Measurements from ENCODE around the gene PSMA3.

Gene PSMA3

DNA sequence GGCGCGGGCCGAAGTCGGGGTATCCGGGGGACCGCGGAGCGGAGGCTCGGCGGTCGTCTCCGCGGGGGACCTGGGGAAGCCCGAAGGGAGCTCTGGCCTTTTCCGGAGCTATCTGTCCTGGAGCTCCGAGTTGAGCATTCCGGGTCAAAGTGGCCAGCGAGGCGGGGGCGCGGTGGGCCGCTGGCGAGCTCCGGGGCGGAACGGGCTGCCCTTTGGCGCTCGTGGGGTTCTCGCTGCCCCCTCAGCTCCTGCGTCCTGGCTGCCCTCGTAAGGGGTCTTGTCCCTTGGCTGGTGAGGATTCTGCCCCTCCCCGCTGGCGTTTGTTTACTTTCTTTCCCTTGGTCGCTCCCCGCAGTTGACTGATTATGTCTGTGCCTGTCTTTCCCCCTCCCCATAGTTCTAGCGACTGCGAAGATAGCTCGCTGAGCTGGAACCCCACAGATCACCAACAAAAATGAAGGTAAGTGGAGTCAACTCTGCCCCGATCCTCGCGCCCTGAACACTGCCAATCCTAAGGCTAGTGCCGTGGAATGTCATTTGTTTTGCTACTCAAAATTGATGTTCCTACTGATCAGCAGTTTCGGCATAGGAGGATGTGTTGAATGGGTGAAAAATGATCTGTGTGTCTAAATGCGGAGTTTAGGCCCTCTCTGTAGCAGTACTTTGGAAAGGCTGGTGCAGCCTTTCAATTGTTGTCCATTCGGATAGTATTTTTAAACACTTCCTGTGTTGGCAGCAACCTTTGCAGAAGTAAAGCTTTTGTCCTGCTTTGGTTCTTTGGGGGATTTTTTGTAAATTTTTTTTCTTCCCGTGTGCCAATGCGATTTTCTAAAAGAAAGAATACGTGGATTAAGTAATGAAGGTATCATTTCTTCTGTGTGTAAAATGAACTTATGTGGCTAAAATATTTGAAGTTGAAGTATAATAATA is 55.0 kb downstream of the PSMA3 start:
- peak; percentile 29 for DNase-seq

DNA sequence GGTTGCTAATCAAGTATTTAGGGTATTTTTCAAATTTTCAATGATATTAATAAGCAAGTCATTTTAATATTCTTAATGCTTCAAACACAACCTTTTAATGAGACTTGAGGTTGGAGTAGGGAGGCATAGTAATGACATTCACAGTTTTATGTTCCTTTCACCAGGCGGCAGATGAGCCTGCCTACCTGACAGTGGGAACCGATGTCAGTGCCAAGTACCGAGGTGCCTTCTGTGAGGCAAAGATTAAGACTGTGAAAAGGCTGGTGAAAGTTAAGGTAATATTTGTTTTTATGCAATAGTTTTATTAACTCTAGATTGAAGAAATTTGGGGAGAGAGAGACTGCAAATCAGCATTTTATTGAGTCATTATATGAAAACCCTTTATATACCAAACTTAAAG is 56.8 kb downstream of the PSMA3 start:
- no peak for DNase-seq

DNA sequence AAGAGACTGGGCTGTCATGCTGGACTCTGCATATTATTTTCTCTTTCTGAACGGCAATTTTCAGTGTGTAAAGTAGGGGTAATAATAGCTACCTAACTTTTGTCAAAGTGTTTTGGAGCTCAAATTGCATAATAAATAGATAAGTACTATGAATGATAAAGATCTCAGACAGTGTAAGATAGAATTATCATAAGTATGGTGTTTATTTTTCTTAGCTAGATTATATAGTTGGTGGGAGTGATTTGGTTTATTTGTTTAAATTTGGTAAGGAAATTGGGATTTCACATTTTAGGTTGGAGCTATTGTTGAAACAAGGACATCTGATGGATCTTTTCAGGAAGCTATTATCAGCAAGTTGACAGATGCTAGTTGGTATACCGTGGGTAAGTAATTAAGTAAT is 61.1 kb downstream of the PSMA3 start:
- DNase-seq = no peak

DNA sequence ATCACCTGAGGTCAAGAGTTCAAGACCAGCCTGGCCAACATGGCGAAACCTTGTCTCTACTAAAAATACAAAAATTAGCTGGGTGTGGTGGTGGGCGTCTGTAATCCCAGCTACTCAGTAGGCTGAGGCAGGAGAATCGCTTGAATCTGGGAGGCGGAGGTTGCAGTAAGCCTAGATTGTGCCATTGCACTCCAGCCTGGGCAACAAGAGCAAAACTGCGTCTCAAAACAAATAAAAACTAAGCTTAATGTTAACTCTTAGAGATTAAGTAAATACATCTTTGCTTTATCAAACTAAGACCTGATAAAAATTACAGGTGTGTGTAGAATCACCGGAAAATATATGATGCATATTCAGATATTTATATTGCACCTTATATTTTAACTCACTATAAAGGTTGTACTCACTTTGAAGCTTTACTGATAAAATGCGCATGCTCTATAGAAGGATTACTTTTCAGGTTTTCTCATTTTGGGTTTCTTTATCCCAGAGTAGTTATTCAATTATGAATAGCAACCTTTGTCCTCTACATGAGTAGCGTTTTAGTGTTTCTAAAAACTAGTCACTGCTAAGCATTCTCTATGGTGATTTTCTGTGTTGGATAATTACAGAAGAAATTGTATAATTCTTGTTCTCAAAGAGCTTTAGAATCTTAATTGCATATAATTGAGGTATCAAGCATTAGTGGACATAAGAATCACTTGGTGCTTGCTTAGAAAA is 63.1 kb downstream of the PSMA3 start:
- DNase-seq = no peak

DNA sequence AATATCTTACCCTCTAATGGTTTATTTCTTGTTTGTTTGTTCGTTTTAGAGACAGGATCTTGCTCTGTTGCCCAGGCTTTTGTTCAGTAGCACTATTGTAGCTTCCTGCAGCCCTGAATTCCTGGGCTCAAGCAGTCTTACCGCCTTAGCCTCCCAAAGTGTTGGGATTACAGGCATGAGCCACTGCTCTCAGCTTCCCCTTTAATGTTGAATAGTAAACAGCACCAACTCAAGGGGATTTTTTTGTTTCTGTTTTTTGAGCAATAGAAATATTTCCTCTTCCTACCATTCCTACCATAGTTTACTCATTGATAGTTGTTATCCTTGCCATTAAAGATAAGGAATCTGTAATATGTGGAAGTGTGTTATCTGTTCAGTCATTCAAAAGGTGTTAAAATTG is 64.4 kb downstream of the PSMA3 start:
- DNase-seq = no peak

- no peak for DNase-seq
Observed at GRCh38 chr14:58313699-58314098, 69.1 kb downstream of the PSMA3 start.

DNA sequence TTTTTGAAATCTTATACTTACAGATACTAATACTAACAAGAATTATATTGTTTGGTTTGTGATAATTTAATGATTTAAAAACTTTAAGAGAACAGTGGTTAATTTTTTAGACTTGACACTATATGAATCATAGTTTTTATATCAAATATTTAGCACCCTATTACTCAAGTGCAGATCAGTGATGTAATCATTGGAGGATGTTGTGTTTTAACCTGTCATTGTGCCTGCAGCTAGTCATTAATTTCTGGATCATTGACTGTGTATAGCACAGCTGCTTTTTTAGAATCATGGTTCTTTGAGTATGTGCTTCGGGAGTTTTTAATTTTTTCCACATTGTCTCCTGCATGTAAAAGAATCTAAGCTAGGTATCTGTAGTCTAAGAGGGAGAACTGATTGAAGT is 71.0 kb downstream of the PSMA3 start:
- DNase-seq = peak; percentile 21
